Left colon (tissue), 2 donors: Measurements from ENCODE around the gene ERAP2. TPM values are rescaled to one million over a fixed set of nuclear protein-coding genes. Genes with fewer than 3 reads are reported as not detected.

ENCODE experiments used
- ATAC-seq: fragments of 200-7000 bp; cut with Tn5 transposase; one replicate; pipeline ENCODE4 v1.9.1; 2020; ENCODE audit warnings: mild to moderate bottlenecking, moderate library complexity
- DNase-seq, 2 donors: peaks; one replicate each; pipeline ENCODE4 v3.0.0-alpha.2; 2020
- intact Hi-C, 2 donors: fragments of 100-400 bp; cut with DNase I in 1 of 2; cut with micrococcal nuclease in 1 of 2; formaldehyde crosslinking; loops; one replicate each; pipeline versions ENCODE4 v1.11.2 to v1.14.0; 2022; cut with DNase I, micrococcal nuclease
- total RNA-seq, 2 donors: library from RNA; stranded (reverse); fragmentation: NEBNext Ultra II Directional; extraction: Animal tissue kit (Norgen Biotek cat#: 25700); gene quantifications; one replicate each; pipeline ENCODE4 v1.2.1, GENCODE V29; 2021
- donor health status: DM: no; HTN: no; CAD: no.
- donor health status: DM: yes; HTN: yes; CAD: no.

ERAP2 gene
- total RNA-seq, 2 donors from 2014 or later = 21.2 to 35.3 TPM

DNA sequence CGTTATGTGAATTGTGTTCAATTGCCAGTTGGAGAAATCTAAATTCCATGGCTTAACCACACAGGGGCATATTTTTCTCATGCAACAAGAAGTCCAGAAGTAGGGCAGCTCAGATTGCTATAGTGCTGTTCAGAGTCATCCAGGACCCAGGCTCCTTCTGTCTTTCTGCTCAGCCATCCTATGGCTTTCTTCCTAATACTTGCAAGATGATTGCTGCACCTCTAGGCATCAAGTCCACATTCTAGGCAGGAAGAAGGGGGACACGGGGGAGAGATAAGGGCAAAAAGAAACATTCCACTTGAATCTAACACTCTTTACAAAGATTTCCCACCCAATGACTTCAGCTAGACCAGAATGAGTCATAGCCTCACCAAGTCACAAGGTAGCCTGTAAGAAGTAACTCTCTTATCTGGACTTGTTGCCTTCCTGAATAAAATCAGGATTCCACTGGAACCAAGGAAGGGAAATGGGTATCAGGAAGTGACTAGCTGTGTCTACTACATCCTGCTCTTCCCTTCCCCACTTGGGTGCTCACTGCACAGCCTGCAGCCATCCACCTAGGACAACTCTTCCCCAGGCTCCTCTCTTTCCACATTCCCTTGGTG is 5.3 kb downstream of the ERAP2 start:
- DNase-seq (no peak), ATAC-seq (peak; percentile 49)
- intact Hi-C loops = no loop called here

- intact Hi-C loops = no loop called here
- ATAC-seq (no peak), DNase-seq (no peak)
These were observed 7.6 kb downstream of the ERAP2 start for GRCh38 chr5:96883871-96884270.

- ATAC-seq (no peak), DNase-seq (no peak)
- intact Hi-C loops = no loop called here
These were observed 8.7 kb downstream of the ERAP2 start for GRCh38 chr5:96884995-96885394.

DNA sequence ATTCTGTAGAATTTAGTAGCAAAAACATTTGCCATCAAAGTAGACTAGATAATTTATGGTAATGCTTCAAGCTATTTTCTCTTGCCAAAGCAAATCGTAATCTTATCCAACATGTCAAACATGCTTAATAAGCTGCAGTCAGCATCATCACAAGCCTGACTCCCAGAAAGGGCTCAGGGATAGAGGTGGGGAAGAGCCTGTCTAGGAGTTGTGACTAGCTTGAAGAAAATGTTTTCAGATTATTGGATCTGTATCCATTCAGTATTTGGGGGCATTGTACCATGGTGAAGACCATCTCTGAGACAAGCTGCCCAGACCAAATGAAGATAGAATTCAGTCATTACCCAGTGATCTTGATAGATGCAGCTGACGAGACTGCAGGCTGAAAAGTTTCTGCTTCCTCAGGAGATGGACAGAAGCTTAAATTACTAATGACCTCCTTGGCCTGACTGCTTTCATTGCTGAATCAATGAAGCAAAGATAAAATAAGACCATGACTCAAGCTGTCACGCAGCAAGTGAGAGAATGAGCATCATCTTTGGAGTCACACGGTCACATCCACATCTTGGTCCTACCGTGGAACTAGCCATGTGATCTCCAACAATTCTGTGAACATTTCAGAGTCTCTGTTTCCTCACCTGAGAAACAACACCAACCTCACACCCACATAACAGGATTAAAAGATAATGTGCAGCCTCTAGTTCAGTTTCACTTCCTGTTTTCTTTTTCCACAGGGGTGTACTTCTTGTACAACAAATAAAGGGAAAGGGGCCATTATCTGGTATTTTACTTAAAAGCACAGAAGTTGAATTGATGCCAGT is 9.4 kb downstream of the ERAP2 start:
- intact Hi-C loops = no loop called here
- DNase-seq (no peak), ATAC-seq (peak; percentile 23)

DNA sequence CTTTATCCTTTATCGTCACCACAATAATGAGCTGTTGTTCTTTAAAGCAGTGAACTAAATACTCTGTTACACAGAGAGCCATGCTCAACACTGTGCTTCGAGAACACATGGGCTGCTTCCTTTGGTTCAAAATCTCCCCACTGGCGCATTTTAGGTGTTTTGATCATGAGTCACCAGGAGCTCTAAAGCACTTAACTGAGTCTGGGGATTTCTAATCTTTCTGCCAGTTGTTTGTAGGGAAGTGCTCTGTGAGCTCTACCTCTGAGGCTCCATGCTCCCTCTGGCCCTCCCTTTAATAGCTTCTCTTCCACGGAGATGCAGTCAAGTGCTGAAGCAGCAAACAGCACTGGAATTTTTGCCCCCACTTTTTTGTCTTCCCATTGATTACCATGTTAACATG is 17.0 kb downstream of the ERAP2 start:
- no peak for ATAC-seq
- intact Hi-C loops = no loop called here

DNA sequence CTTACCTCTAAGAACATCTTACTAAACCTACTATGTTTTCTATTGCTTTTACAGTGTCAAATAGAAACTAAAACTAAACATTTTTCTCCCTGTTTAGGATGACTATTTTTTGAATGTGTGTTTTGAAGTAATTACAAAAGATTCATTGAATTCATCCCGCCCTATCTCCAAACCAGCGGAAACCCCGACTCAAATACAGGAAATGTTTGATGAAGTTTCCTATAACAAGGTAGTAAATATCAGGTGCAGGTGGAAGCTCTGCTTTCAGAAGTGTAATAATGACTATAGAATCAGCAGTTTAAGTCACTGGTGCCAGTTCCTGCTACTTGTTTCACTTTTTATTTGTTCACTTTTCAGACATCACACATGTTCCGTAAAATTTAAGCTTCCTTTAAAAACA is 20.0 kb downstream of the ERAP2 start:
- intact Hi-C loops = no loop called here
- ATAC-seq = no peak
- no peak for DNase-seq

More for the DNA sequence above, 17.0 kb downstream of the ERAP2 start:
- DNase-seq = no peak

- DNase-seq = no peak
- intact Hi-C loops = no loop called here
- no peak for ATAC-seq
These were observed 20.5 kb downstream of the ERAP2 start for GRCh38 chr5:96896806-96897205.

DNA sequence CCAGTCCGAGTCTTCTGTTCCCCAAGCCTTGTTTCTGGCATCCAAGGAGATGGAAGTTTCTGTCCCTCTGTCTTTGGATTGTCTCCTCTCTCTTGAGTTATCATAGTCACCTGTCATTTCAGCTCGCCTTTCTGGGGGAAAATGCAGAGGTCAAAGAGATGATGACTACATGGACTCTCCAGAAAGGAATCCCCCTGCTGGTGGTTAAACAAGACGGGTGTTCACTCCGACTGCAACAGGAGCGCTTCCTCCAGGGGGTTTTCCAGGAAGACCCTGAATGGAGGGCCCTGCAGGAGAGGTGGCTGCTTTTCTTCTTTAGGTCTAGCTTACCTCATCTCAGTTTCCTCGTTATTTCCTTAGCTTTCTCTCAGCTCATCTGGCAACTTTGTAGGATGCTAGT is 25.1 kb downstream of the ERAP2 start:
- no peak for DNase-seq
- ATAC-seq = no peak
- intact Hi-C loops = no loop called here

DNA sequence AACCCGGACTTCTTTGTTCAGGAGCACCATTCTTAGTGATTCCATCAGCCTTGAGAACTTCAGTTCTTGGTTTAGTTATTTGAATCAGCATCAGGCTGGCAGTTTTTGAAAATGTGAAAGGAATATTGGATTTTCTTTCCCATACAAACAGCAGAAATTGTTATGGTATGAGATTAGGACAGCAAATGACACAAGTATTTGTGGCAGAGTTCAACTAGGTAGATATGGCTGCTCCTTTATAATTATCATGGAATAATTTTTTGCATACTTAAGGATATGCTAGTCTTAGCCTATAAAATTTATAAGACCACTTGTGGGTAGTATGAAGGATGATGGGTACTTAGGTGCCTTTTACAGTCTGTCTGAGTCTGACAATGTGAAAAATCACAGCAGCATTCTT is 25.5 kb downstream of the ERAP2 start:
- DNase-seq (no peak), ATAC-seq (no peak)
- intact Hi-C loops = no loop called here

DNA sequence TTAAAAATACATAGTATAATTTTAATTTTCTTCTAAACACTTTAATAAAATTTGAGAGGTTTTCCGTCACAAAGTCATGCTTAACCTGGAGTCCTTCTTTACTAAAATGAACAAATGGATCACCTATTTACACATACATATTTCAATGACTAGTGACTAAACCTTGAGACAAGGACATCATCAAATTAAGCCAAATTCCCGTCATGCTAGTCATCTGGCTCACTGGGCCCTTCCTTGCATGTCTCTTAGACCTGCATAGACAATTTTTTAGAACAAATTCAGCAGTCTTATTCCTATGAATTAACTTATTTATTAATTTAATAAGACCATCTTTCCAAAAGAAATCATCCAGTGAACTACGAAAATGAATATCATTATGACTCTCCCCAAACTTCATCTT is 26.6 kb downstream of the ERAP2 start:
- DNase-seq (no peak), ATAC-seq (no peak)
- intact Hi-C loops = no loop called here

GRCh38 chr5:96903300-96903699 is 27.0 kb downstream of the ERAP2 start:
- intact Hi-C loops = no loop called here

GRCh38 chr5:96904054-96904931 is 28.0 kb downstream of the ERAP2 start:
- DNase-seq (no peak), ATAC-seq (no peak)
- intact Hi-C loops = no loop called here

More at GRCh38 chr5:96903300-96903699, 27.0 kb downstream of the ERAP2 start:
- ATAC-seq (no peak), DNase-seq (no peak)

DNA sequence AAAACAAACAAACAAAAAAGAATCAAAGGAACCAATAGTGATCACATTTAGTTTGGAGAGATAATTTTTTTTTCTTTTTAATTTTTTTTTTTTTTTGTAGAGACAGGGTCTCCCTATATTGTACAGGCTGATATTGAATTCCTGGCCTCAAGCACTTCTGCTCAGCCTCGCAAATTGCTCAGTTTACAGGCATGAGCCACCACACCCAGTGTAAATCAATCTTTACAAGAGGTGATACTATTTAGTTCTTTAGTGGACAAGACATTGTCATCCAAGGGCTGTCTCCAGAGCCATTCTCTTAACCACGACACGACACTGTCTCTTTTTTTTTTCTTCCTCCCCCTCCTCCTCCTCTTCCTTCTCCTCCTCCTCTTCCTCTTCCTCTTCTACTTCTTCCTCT is 29.6 kb downstream of the ERAP2 start:
- DNase-seq (no peak), ATAC-seq (peak; percentile 79)
- intact Hi-C loops = no loop called here

- ATAC-seq = no peak
- intact Hi-C loops = no loop called here
These were observed 32.7 kb downstream of the ERAP2 start for GRCh38 chr5:96909003-96909402.

GRCh38 chr5:96909435-96909834 is 33.1 kb downstream of the ERAP2 start:
- no peak for DNase-seq
- no peak for ATAC-seq
- intact Hi-C loops = no loop called here

More at GRCh38 chr5:96909003-96909402, 32.7 kb downstream of the ERAP2 start:
- no peak for DNase-seq

GRCh38 chr5:96911139-96911538 is 34.8 kb downstream of the ERAP2 start:
- ATAC-seq (no peak), DNase-seq (no peak)
- intact Hi-C loops = no loop called here

DNA sequence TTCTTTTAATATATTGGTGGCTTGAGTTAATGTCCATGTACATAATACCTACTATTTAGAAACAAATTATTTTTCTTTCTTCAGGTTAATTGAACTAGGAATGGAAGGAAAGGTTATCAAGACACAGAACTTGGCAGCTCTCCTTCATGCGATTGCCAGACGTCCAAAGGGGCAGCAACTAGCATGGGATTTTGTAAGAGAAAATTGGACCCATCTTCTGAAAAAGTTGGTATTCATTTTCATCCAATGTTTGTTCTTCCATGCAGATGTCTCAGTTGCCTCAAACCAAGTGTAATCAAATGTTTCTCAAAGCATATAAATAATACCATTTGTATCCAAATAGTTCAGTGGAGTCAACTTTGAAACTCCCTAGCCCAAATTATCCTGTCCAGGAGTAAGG is 36.9 kb downstream of the ERAP2 start:
- intact Hi-C loops = no loop called here
- DNase-seq (no peak), ATAC-seq (no peak)

GRCh38 chr5:96919754-96920197 is 43.5 kb downstream of the ERAP2 start:
- no peak for DNase-seq
- ATAC-seq = no peak
- intact Hi-C loops = no loop called here

- ATAC-seq = no peak
- DNase-seq = no peak
These were observed 44.5 kb downstream of the ERAP2 start for GRCh38 chr5:96920744-96921355.

More at GRCh38 chr5:96920744-96921355, 44.5 kb downstream of the ERAP2 start:
- intact Hi-C loops = no loop called here
